ENCODE data around the gene GPR55. TPM values are rescaled to one million over a fixed set of nuclear protein-coding genes. Genes with fewer than 3 reads are reported as not detected.
"Not testable (repeated sequence)": the region's sequence is repeated elsewhere in the genome, so short reads cannot be mapped to it uniquely, and the experiment has no call there.

Gene GPR55
- total RNA-seq, 1 donor from 2014 or later = not detected

- intact Hi-C loops (cut with DNase I) = no loop called here
- no peak for DNase-seq (ENCODE audit: missing footprints)
- ATAC-seq = no peak
Measured at GRCh38 chr2:230938516-230939065, 13.5 kb upstream of the GPR55 start.

GRCh38 chr2:230938098-230938497 lies 13.1 kb upstream of the GPR55 start:
- intact Hi-C loops (cut with DNase I) = no loop called here
- ATAC-seq (no peak), DNase-seq (ENCODE audit: missing footprints) (no peak)

- ATAC-seq = no peak
- intact Hi-C loops (cut with DNase I) = no loop called here
- DNase-seq (ENCODE audit: missing footprints) = no peak
Measured at GRCh38 chr2:230937362-230937761, 12.3 kb upstream of the GPR55 start.

- ATAC-seq; DNase-seq (ENCODE audit: missing footprints); intact Hi-C loops (cut with DNase I): not testable (repeated sequence)
Measured at GRCh38 chr2:230936243-230936642, 11.2 kb upstream of the GPR55 start.

GRCh38 chr2:230935130-230935430 lies 10.0 kb upstream of the GPR55 start:
- ATAC-seq (no peak), DNase-seq (ENCODE audit: missing footprints) (no peak)
- intact Hi-C loops (cut with DNase I) = no loop called here

- intact Hi-C loops (cut with DNase I) = no loop called here
- ATAC-seq (no peak), DNase-seq (ENCODE audit: missing footprints) (no peak)
Measured at GRCh38 chr2:230934231-230935129, 9.4 kb upstream of the GPR55 start.

- ATAC-seq = no peak
- no peak for DNase-seq (ENCODE audit: missing footprints)
- intact Hi-C loops (cut with DNase I) = no loop called here
Measured at GRCh38 chr2:230933521-230934180, 8.6 kb upstream of the GPR55 start.

- peak; percentile 96 for ATAC-seq
- intact Hi-C loops (cut with DNase I) = no loop called here
Measured at GRCh38 chr2:230932556-230933511, 7.8 kb upstream of the GPR55 start.

GRCh38 chr2:230931556-230932231 lies 6.7 kb upstream of the GPR55 start:
- ATAC-seq (no peak), DNase-seq (ENCODE audit: missing footprints) (no peak)
- intact Hi-C loops (cut with DNase I) = no loop called here

More at GRCh38 chr2:230932556-230933511, 7.8 kb upstream of the GPR55 start:
- DNase-seq (ENCODE audit: missing footprints) = peak; percentile 88

GRCh38 chr2:230930928-230931555 lies 6.0 kb upstream of the GPR55 start:
- no peak for ATAC-seq
- intact Hi-C loops (cut with DNase I) = no loop called here
- no peak for DNase-seq (ENCODE audit: missing footprints)

GRCh38 chr2:230930149-230930780 lies 5.2 kb upstream of the GPR55 start:
- ATAC-seq (no peak), DNase-seq (ENCODE audit: missing footprints) (no peak)
- intact Hi-C loops (cut with DNase I) = no loop called here

- intact Hi-C loops (cut with DNase I) = no loop called here
- ATAC-seq (no peak), DNase-seq (ENCODE audit: missing footprints) (no peak)
Measured at GRCh38 chr2:230929381-230930148, 4.5 kb upstream of the GPR55 start.

- intact Hi-C loops (cut with DNase I) = no loop called here
- DNase-seq (ENCODE audit: missing footprints) = no peak
- no peak for ATAC-seq
Measured at GRCh38 chr2:230928701-230929380, 3.8 kb upstream of the GPR55 start.

GRCh38 chr2:230927711-230928341 lies 2.8 kb upstream of the GPR55 start:
- intact Hi-C loops (cut with DNase I) = no loop called here
- no peak for DNase-seq (ENCODE audit: missing footprints)

GRCh38 chr2:230925879-230926765 lies 1.1 kb upstream of the GPR55 start:
- no peak for ATAC-seq
- DNase-seq (ENCODE audit: missing footprints) = no peak
- intact Hi-C loops (cut with DNase I) = no loop called here

More at GRCh38 chr2:230927711-230928341, 2.8 kb upstream of the GPR55 start:
- ATAC-seq = no peak
